ENCODE results near the gene CHI3L1. TPM values are rescaled to one million over a fixed set of nuclear protein-coding genes. Genes with fewer than 3 reads are reported as not detected.
A peak's percentile ranks its signal among the peaks of the same experiment; 100 is the strongest.

CHI3L1 gene
- total and polyA plus RNA-seq, 2 experiments from 2014 or later = 8.4 to 21.8 TPM

- DNase-seq (ENCODE audit: low spot score) = no peak
- no peak for TF ChIP-seq EZH2 (IDR thresholded peaks at IDR 0.05; ENCODE audit: borderline replicate concordance)
- TF ChIP-seq CTCF (IDR thresholded peaks at IDR 0.05; ENCODE audit: poor library complexity) = no peak
- TF ChIP-seq EZH2phosphoT487 (IDR thresholded peaks at IDR 0.05; ENCODE audit: low read depth, severe bottlenecking, unreplicated experiment) = no peak
- no peak overlapping the region for H3K4me3 ChIP-seq
- WGBS (ENCODE audit: low lambda C conversion rate, missing lambda C conversion rate) = 85% methylated on average over 9 of the region's 9 CpGs
- no peak overlapping the region for H3K4me2 ChIP-seq
- H3K9me3 ChIP-seq (ENCODE audit: low read depth) = no peaks in the 10 kb centered on the region
- no peaks in the 10 kb centered on the region for H3K9me2 ChIP-seq (replicated peaks; ENCODE audit: insufficient read depth)
- H4K20me1 ChIP-seq (ENCODE audit: insufficient read depth, poor library complexity, severe bottlenecking) = no peaks in the 10 kb centered on the region
- H3K27me3 ChIP-seq = no peaks in the 10 kb centered on the region
- peaks cover 26% of the 10 kb centered on the region for H3K4me1 ChIP-seq (ENCODE audit: insufficient read depth)
- no peak overlapping the region for H2AFZ ChIP-seq
- H3K27ac ChIP-seq = no peak overlapping the region
- H3K36me3 ChIP-seq (replicated peaks; ENCODE audit: insufficient read depth, low read depth) = no peaks in the 10 kb centered on the region
- H3K79me2 ChIP-seq = no peaks in the 10 kb centered on the region
Observed at GRCh38 chr1:203158960-203159665, 27.4 kb downstream of the CHI3L1 start.

- Histone ChIP-seq H3K27ac (no peak overlapping the region), H3K79me2 (no peaks in the 10 kb centered on the region), H3K4me1 (ENCODE audit: insufficient read depth) (peaks cover 32% of the 10 kb centered on the region), H4K20me1 (ENCODE audit: insufficient read depth, poor library complexity, severe bottlenecking) (no peaks in the 10 kb centered on the region), H2AFZ (no peak overlapping the region), H3K9me3 (ENCODE audit: low read depth) (no peaks in the 10 kb centered on the region), H3K4me2 (no peak overlapping the region), H3K9me2 (replicated peaks; ENCODE audit: insufficient read depth) (no peaks in the 10 kb centered on the region), H3K36me3 (replicated peaks; ENCODE audit: insufficient read depth, low read depth) (no peaks in the 10 kb centered on the region), H3K4me3 (no peak overlapping the region), H3K27me3 (no peaks in the 10 kb centered on the region)
- TF ChIP-seq EZH2 (IDR thresholded peaks at IDR 0.05; ENCODE audit: borderline replicate concordance) (no peak), EZH2phosphoT487 (IDR thresholded peaks at IDR 0.05; ENCODE audit: low read depth, severe bottlenecking, unreplicated experiment) (no peak), CTCF (IDR thresholded peaks at IDR 0.05; ENCODE audit: poor library complexity) (no peak)
- WGBS (ENCODE audit: low lambda C conversion rate, missing lambda C conversion rate) = 97% methylated on average over 1 of the region's 1 CpG
- no peak for DNase-seq (ENCODE audit: low spot score)
Observed at GRCh38 chr1:203158423-203158822, 28.1 kb downstream of the CHI3L1 start.

- H3K27ac ChIP-seq = peak overlapping the region; percentile 57
- no peaks in the 10 kb centered on the region for H3K36me3 ChIP-seq (replicated peaks; ENCODE audit: insufficient read depth, low read depth)
- no peak overlapping the region for H3K4me2 ChIP-seq
- no peaks in the 10 kb centered on the region for H3K9me3 ChIP-seq (ENCODE audit: low read depth)
- 40% methylated on average over 1 of the region's 1 CpG for WGBS (ENCODE audit: low lambda C conversion rate, missing lambda C conversion rate)
- no peaks in the 10 kb centered on the region for H3K79me2 ChIP-seq
- no peak overlapping the region for H3K4me3 ChIP-seq
- DNase-seq (ENCODE audit: low spot score) = no peak
- no peaks in the 10 kb centered on the region for H3K9me2 ChIP-seq (replicated peaks; ENCODE audit: insufficient read depth)
- no peak overlapping the region for H2AFZ ChIP-seq
- H3K27me3 ChIP-seq = no peaks in the 10 kb centered on the region
- H3K4me1 ChIP-seq (ENCODE audit: insufficient read depth) = peaks cover 44% of the 10 kb centered on the region
- H4K20me1 ChIP-seq (ENCODE audit: insufficient read depth, poor library complexity, severe bottlenecking) = no peaks in the 10 kb centered on the region
- TF ChIP-seq CTCF (IDR thresholded peaks at IDR 0.05; ENCODE audit: poor library complexity) = no peak
- no peak for TF ChIP-seq EZH2phosphoT487 (IDR thresholded peaks at IDR 0.05; ENCODE audit: low read depth, severe bottlenecking, unreplicated experiment)
- TF ChIP-seq EZH2 (IDR thresholded peaks at IDR 0.05; ENCODE audit: borderline replicate concordance) = no peak
Observed at GRCh38 chr1:203156280-203156679, 30.2 kb downstream of the CHI3L1 start.
